Thymus (tissue), 11 donors: Measurements from ENCODE around the gene PSMD2. TPM values are rescaled to one million over a fixed set of nuclear protein-coding genes. Genes with fewer than 3 reads are reported as not detected.
A peak's percentile ranks its signal among the peaks of the same experiment; 100 is the strongest.

Source experiments
- DNase-seq, 9 donors: peaks; one replicate each; pipeline ENCODE4 v3.0.0-alpha.2; 2013; ENCODE audit warnings: low spot score in 9 of 9, low read depth in 6 of 9, missing footprints in 1 of 9
- H3K27ac ChIP-seq, 2 donors: one replicate each; pipeline ENCODE4 v1.5.1; 2013; ENCODE audit warnings: control low read depth in 1 of 2, low read depth in 1 of 2, low read length in 1 of 2, mild to moderate bottlenecking in 1 of 2, moderate library complexity in 1 of 2
- H3K27me3 ChIP-seq, 2 donors: one replicate each; pipeline ENCODE4 v1.5.1; 2013; ENCODE audit warnings: low read length in 1 of 2; ENCODE audit not compliant: control insufficient read depth in 2 of 2, insufficient read depth in 1 of 2
- H3K36me3 ChIP-seq, 2 donors: one replicate each; pipeline ENCODE4 v1.5.1; 2013; ENCODE audit warnings: low read length in 1 of 2, mild to moderate bottlenecking in 1 of 2, moderate library complexity in 1 of 2; ENCODE audit not compliant: control insufficient read depth in 2 of 2, insufficient read depth in 2 of 2
- H3K4me1 ChIP-seq, 2 donors: one replicate each; pipeline ENCODE4 v1.5.1; 2013; ENCODE audit warnings: low read length in 2 of 2; ENCODE audit not compliant: control insufficient read depth in 2 of 2, insufficient read depth in 2 of 2
- H3K4me3 ChIP-seq, 2 donors: one replicate each; pipeline ENCODE4 v1.5.1; 2013; ENCODE audit warnings: low read length in 2 of 2, control low read depth in 1 of 2, mild to moderate bottlenecking in 1 of 2
- H3K9me3 ChIP-seq, 2 donors: one replicate each; pipeline ENCODE4 v1.5.1; 2013; ENCODE audit warnings: low read length in 1 of 2, mild to moderate bottlenecking in 1 of 2; ENCODE audit not compliant: control insufficient read depth in 2 of 2, insufficient read depth in 1 of 2
- WGBS: extraction: QIAGEN DNeasy Blood & Tissue Kit; methylation state at CpG from one replicate; pipeline ENCODE4 v1.1.7; 2013; 5-methylcytosine and 5-hydroxymethylcytosine counted together
- polyA plus RNA-seq: library from polyadenylated mRNA; stranded (reverse); fragments of 200-250 nt; gene quantifications from one replicate; pipeline ENCODE4 v1.2.3, GENCODE V29; 2013
- total RNA-seq: library from RNA; stranded (reverse); fragments of 120-200 nt; gene quantifications from one replicate; pipeline ENCODE4 v1.2.4, GENCODE V29; 2013
- donor health status: healthy.

PSMD2 gene
- total and polyA plus RNA-seq, 2 donors = 76.1 to 136 TPM

- Histone ChIP-seq H3K27ac (no peak overlapping the region), H3K4me3 (no peak overlapping the region), H3K9me3 (no peaks in the 10 kb centered on the region), H3K36me3 (no peaks in the 10 kb centered on the region), H3K4me1 (no peaks in the 10 kb centered on the region), H3K27me3 (peaks cover 0 to 30% of the 10 kb centered on the region in 2 donors)
- WGBS = 98% methylated on average over 21 of the region's 21 CpGs
- DNase-seq = no peak
Observed at GRCh38 chr3:184291738-184292445, 7.1 kb upstream of the PSMD2 start.

DNA sequence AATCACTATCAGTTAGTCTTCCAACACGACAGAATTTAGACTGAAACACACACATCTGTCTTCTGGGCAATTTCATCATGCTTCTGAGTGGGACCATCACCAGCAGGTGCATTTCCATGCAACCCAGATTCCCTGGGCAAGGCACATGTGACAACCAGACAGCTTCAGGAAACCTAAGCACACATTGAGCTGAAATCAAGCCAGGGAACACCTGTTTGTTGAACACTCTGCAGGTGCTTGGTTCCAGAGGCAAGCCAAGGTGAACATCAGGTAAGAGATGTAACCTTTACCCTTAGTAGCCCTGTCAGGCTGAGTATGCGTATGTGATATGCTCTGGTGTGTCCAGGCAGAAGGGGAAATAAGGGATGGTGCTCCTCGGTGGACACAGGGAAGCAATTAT is 3.3 kb upstream of the PSMD2 start:
- DNase-seq = no peak
- WGBS = 89% methylated on average over 3 of the region's 3 CpGs

DNA sequence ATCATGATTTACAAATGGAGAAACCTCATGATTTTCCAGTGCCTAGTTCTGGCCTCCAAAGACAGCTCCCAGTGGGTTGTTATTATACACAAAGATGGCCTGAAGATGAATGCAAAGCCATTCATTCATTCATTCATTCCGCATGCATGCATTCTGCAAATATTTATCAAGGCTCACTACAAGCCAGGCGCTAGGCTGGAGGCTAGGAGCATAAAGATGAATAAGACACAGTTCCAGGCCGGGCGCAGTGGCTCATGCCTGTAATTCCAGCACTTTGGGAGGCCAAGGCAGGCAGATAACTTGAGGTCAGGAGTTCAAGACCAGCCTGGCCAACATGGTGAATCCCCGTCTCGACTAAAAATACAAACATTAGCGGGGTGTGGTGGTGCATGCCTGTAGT is 2.4 kb upstream of the PSMD2 start:
- DNase-seq = no peak
- Histone ChIP-seq H3K27me3 (peaks cover 0 to 17% of the 10 kb centered on the region in 2 donors), H3K36me3 (peaks cover 4 to 14% of the 10 kb centered on the region in 2 donors), H3K4me3 (no peak overlapping the region), H3K27ac (no peak overlapping the region), H3K9me3 (no peaks in the 10 kb centered on the region), H3K4me1 (peaks cover 10 to 14% of the 10 kb centered on the region in 2 donors)
- 85% methylated on average over 7 of the region's 7 CpGs for WGBS

More for the DNA sequence above, 3.3 kb upstream of the PSMD2 start:
- Histone ChIP-seq H3K36me3 (peaks cover 0 to 7% of the 10 kb centered on the region in 2 donors), H3K27me3 (peaks cover 0 to 17% of the 10 kb centered on the region in 2 donors), H3K27ac (no peak overlapping the region), H3K4me1 (peaks cover 10 to 14% of the 10 kb centered on the region in 2 donors), H3K4me3 (no peak overlapping the region), H3K9me3 (no peaks in the 10 kb centered on the region)

DNA sequence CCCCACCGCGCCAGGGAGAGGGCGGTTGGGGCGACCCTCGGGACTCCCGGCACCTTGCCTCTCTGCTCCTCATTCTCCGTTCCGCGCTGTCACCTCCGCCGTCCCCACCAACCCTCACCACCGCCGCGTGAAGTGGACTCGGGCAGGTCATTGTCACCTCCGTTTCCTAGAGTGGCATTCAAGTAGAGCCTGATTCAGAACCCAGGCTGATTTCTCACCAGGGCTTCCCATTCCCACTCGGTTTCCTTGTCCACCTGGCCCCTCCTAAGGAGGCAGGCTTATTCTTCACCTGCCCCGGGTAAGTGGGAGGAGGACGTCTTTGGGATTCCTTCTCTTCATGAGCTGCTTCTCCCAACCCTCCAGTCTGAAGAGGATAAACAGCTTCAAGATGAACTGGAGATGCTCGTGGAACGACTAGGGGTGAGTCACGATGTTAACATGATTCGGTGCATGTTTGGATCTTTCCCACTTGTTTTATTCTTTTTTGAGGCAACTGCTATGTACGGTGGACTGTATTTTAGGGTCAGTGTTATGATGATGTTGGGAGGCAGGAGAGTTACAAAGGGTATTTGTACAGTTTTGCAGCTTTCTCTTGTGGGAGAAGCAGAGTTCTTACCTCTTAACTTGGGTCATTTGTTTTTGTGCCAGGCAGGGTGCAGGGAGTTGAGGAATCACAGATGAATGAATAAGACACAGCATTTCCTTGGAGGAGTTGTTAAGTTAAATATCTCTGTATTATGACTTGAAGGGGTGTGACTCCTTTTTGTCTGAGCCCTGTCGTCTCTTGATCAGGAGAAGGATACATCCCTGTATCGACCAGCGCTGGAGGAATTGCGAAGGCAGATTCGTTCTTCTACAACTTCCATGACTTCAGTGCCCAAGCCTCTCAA is 692 bp downstream of the PSMD2 start:
- H3K9me3 ChIP-seq = no peaks in the 10 kb centered on the region
- WGBS = 22% methylated on average over 29 of the region's 29 CpGs
- peak in 1 of 9 donors; percentile 26 for DNase-seq
- H3K4me1 ChIP-seq = peaks cover 10 to 14% of the 10 kb centered on the region in 2 donors
- peaks cover 0 to 5% of the 10 kb centered on the region in 2 donors for H3K27me3 ChIP-seq
- H3K27ac ChIP-seq = peak overlapping the region in 1 of 2 donors; percentile 72
- H3K4me3 ChIP-seq = peak overlapping the region; percentile 70 to 91
- H3K36me3 ChIP-seq = peaks cover 34 to 45% of the 10 kb centered on the region in 2 donors

GRCh38 chr3:184300378-184300720 is 1.3 kb downstream of the PSMD2 start:
- 95% methylated on average over 3 of the region's 3 CpGs for WGBS
- no peak overlapping the region for H3K4me3 ChIP-seq
- no peaks in the 10 kb centered on the region for H3K9me3 ChIP-seq
- DNase-seq = no peak
- H3K27ac ChIP-seq = no peak overlapping the region
- peaks cover 10 to 14% of the 10 kb centered on the region in 2 donors for H3K4me1 ChIP-seq
- peaks cover 0 to 2% of the 10 kb centered on the region in 2 donors for H3K27me3 ChIP-seq
- peaks cover 34 to 51% of the 10 kb centered on the region in 2 donors for H3K36me3 ChIP-seq

- no peaks in the 10 kb centered on the region for H3K27me3 ChIP-seq
- no peak overlapping the region for H3K4me3 ChIP-seq
- H3K27ac ChIP-seq = no peak overlapping the region
- no peak for DNase-seq
- H3K36me3 ChIP-seq = peaks cover 75 to 84% of the 10 kb centered on the region in 2 donors
- WGBS = 83% methylated on average over 1 of the region's 1 CpG
- no peaks in the 10 kb centered on the region for H3K4me1 ChIP-seq
- no peaks in the 10 kb centered on the region for H3K9me3 ChIP-seq
Observed at GRCh38 chr3:184305577-184305976, 6.5 kb downstream of the PSMD2 start.

- 98% methylated on average over 4 of the region's 4 CpGs for WGBS
- H3K27me3 ChIP-seq = no peaks in the 10 kb centered on the region
- H3K4me1 ChIP-seq = no peaks in the 10 kb centered on the region
- H3K9me3 ChIP-seq = no peaks in the 10 kb centered on the region
- H3K27ac ChIP-seq = no peak overlapping the region
- peaks cover 73 to 77% of the 10 kb centered on the region in 2 donors for H3K36me3 ChIP-seq
- no peak overlapping the region for H3K4me3 ChIP-seq
- no peak for DNase-seq
Observed at GRCh38 chr3:184306341-184306972, 7.4 kb downstream of the PSMD2 start.

- Histone ChIP-seq H3K4me1 (no peaks in the 10 kb centered on the region), H3K4me3 (no peak overlapping the region), H3K36me3 (peaks cover 58 to 62% of the 10 kb centered on the region in 2 donors), H3K27me3 (no peaks in the 10 kb centered on the region), H3K27ac (no peak overlapping the region), H3K9me3 (no peaks in the 10 kb centered on the region)
- 98% methylated on average over 9 of the region's 9 CpGs for WGBS
- DNase-seq = no peak
Observed at GRCh38 chr3:184307915-184308314, 8.9 kb downstream of the PSMD2 start.

- no peak for DNase-seq
- no peaks in the 10 kb centered on the region for H3K27me3 ChIP-seq
- H3K4me3 ChIP-seq = no peak overlapping the region
- peaks cover 50 to 54% of the 10 kb centered on the region in 2 donors for H3K36me3 ChIP-seq
- no peaks in the 10 kb centered on the region for H3K9me3 ChIP-seq
- no peak overlapping the region for H3K27ac ChIP-seq
- no peaks in the 10 kb centered on the region for H3K4me1 ChIP-seq
- WGBS = 92% methylated on average over 7 of the region's 7 CpGs
Observed at GRCh38 chr3:184308744-184309143, 9.7 kb downstream of the PSMD2 start.
